Medulla oblongata (tissue), 1 donor: Measurements from ENCODE around the gene TMEM178A.

Experiments
- DNase-seq: peaks from one replicate; pipeline ENCODE4 v3.0.0-alpha.2; 2015; ENCODE audit errors: extremely low spot score

The TMEM178A gene

GRCh38 chr2:39676342-39676741 is 10.6 kb downstream of the TMEM178A start:
- DNase-seq = no peak

GRCh38 chr2:39678170-39678569 is 12.5 kb downstream of the TMEM178A start:
- no peak for DNase-seq

- DNase-seq = no peak
Observed at GRCh38 chr2:39679805-39680204, 14.1 kb downstream of the TMEM178A start.

GRCh38 chr2:39682066-39682692 is 16.5 kb downstream of the TMEM178A start:
- DNase-seq = no peak

- no peak for DNase-seq
Observed at GRCh38 chr2:39683022-39683699, 17.4 kb downstream of the TMEM178A start.

- DNase-seq = no peak
Observed at GRCh38 chr2:39684464-39684863, 18.7 kb downstream of the TMEM178A start.

- DNase-seq = no peak
Observed at GRCh38 chr2:39685126-39685525, 19.4 kb downstream of the TMEM178A start.

- DNase-seq = no peak
Observed at GRCh38 chr2:39686456-39686855, 20.7 kb downstream of the TMEM178A start.

GRCh38 chr2:39688181-39688580 is 22.5 kb downstream of the TMEM178A start:
- no peak for DNase-seq

- no peak for DNase-seq
Observed at GRCh38 chr2:39689272-39689841, 23.6 kb downstream of the TMEM178A start.

- DNase-seq = no peak
Observed at GRCh38 chr2:39689876-39690275, 24.2 kb downstream of the TMEM178A start.

- no peak for DNase-seq
Observed at GRCh38 chr2:39693245-39693644, 27.5 kb downstream of the TMEM178A start.

GRCh38 chr2:39696101-39696553 is 30.4 kb downstream of the TMEM178A start:
- no peak for DNase-seq

- peak; percentile 83 for DNase-seq
Observed at GRCh38 chr2:39696838-39697237, 31.1 kb downstream of the TMEM178A start.

- peak; percentile 59 for DNase-seq
Observed at GRCh38 chr2:39697454-39697853, 31.7 kb downstream of the TMEM178A start.

GRCh38 chr2:39701137-39701536 is 35.4 kb downstream of the TMEM178A start:
- DNase-seq = no peak

- no peak for DNase-seq
Observed at GRCh38 chr2:39703181-39703872, 37.6 kb downstream of the TMEM178A start.

- DNase-seq = no peak
Observed at GRCh38 chr2:39704540-39704939, 38.8 kb downstream of the TMEM178A start.

GRCh38 chr2:39705638-39706037 is 39.9 kb downstream of the TMEM178A start:
- no peak for DNase-seq

- DNase-seq = no peak
Observed at GRCh38 chr2:39706312-39706711, 40.6 kb downstream of the TMEM178A start.

- DNase-seq = no peak
Observed at GRCh38 chr2:39706945-39707344, 41.2 kb downstream of the TMEM178A start.

- DNase-seq = no peak
Observed at GRCh38 chr2:39708003-39708402, 42.3 kb downstream of the TMEM178A start.

GRCh38 chr2:39710807-39711206 is 45.1 kb downstream of the TMEM178A start:
- no peak for DNase-seq
